DND-41 (cell line): ENCODE measurements around the gene TECPR1.

Experiments used
- ATAC-seq: fragments of 200-7000 bp; cut with Tn5 transposase; 3 replicates; pipeline ENCODE4 v1.9.1; 2021; ENCODE audit warnings: low read depth; ENCODE audit not compliant: insufficient read depth
- DNase-seq: peaks from one replicate; pipeline ENCODE4 v3.0.0-alpha.2; 2020
- H2AFZ ChIP-seq: 2 replicates; pipeline ENCODE4 v1.6.0; 2012; ENCODE audit warnings: low read depth, low read length
- H3K27ac ChIP-seq: 2 replicates; pipeline ENCODE4 v1.5.1; 2012; ENCODE audit warnings: low read length, inconsistent platforms
- H3K27me3 ChIP-seq: fragments of 200-600 bp; sonication (generic); 2 replicates; pipeline ENCODE4 v1.6.0; 2012; ENCODE audit warnings: low read length, mild to moderate bottlenecking, inconsistent platforms; ENCODE audit not compliant: insufficient read depth, poor library complexity
- H3K36me3 ChIP-seq: 2 replicates; pipeline ENCODE4 v1.5.1; 2012; ENCODE audit warnings: low read length, inconsistent platforms; ENCODE audit not compliant: insufficient read depth
- H3K4me1 ChIP-seq: 2 replicates; pipeline ENCODE4 v1.5.1; 2012; ENCODE audit warnings: mild to moderate bottlenecking, low read length; ENCODE audit not compliant: insufficient read depth
- H3K4me2 ChIP-seq: 2 replicates; pipeline ENCODE4 v1.6.0; 2012; ENCODE audit warnings: mild to moderate bottlenecking, moderate library complexity, low read length, inconsistent platforms; ENCODE audit not compliant: insufficient read depth
- H3K4me3 ChIP-seq, 2 experiments: fragments of 200-600 bp in 1 of 2; shearing (Covaris generic) in 1 of 2; 2 replicates each; pipeline ENCODE4 v1.5.1; 2012 to 2016; ENCODE audit warnings: inconsistent platforms in 2 of 2, low read length in 2 of 2, mild to moderate bottlenecking in 2 of 2, low read depth in 1 of 2, moderate library complexity in 1 of 2
- H3K79me2 ChIP-seq: 2 replicates; pipeline ENCODE4 v1.6.0; 2012; ENCODE audit warnings: low read length, inconsistent platforms; ENCODE audit not compliant: insufficient read depth
- H3K9ac ChIP-seq: 2 replicates; pipeline ENCODE4 v1.6.0; 2012; ENCODE audit warnings: low read depth, mild to moderate bottlenecking, inconsistent platforms, low read length, moderate library complexity
- H3K9me3 ChIP-seq: 2 replicates; pipeline ENCODE4 v1.5.1; 2012; ENCODE audit warnings: low read length, moderate library complexity, mild to moderate bottlenecking, inconsistent platforms; ENCODE audit not compliant: insufficient read depth, severe bottlenecking
- H4K20me1 ChIP-seq: 2 replicates; pipeline ENCODE4 v1.6.0; 2012; ENCODE audit warnings: low read length; ENCODE audit not compliant: insufficient read depth
- EZH2 ChIP-seq: IDR thresholded peaks from 3 replicates; pipeline ENCODE4 v1.6.1; 2012; ENCODE audit warnings: borderline replicate concordance, low read depth, mild to moderate bottlenecking, moderate library complexity, low read length, inconsistent platforms; ENCODE audit not compliant: severe bottlenecking
- TF ChIP-seq, protein P1 (sequence below): IDR thresholded peaks from 2 replicates; pipeline ENCODE4 v1.5.1; 2012; ENCODE audit warnings: borderline replicate concordance, low read length, moderate library complexity, mild to moderate bottlenecking; ENCODE audit not compliant: poor library complexity, severe bottlenecking; ENCODE audit errors: extremely low read depth

TECPR1 gene

DNA sequence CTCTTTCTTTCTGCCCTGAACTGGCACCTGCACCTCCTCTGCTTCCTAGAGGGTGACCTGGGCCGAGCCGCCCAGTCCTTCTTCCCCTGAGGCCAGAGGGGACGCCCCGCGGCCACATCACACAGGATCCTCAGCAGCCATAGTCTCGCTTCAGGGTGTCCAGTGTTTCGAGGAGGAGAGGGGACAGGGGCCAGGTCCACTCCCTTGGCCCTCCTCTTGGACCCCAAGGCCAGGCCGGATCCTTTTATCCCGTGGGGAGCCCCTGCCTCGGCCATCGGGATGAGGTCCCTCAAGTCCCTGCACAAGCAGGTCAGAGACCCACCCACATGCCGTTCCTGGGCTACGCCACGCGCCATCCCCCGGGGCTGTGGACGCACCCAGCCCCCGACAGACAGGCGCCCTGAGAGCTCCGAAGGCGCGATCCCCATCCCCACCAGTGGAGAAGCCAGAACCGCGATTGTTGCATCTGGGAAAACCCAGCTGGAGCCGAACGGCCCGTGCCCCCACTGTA, 37.2 kb downstream of the TECPR1 start:
- DNase-seq (no peak), ATAC-seq (no peak)
- Histone ChIP-seq H3K27me3 (no peaks in the 10 kb centered on the region), H3K9ac (no peak overlapping the region), H3K36me3 (peaks cover 8% of the 10 kb centered on the region), H3K9me3 (no peaks in the 10 kb centered on the region), H4K20me1 (peaks cover 5% of the 10 kb centered on the region; the same call in 1 of the 2 replicates), H3K4me1 (no peaks in the 10 kb centered on the region), H3K79me2 (no peaks in the 10 kb centered on the region), H2AFZ (no peak overlapping the region), H3K4me3 (no peak overlapping the region), H3K4me2 (no peak overlapping the region), H3K27ac (no peak overlapping the region)
- TF ChIP-seq, protein P1, sequence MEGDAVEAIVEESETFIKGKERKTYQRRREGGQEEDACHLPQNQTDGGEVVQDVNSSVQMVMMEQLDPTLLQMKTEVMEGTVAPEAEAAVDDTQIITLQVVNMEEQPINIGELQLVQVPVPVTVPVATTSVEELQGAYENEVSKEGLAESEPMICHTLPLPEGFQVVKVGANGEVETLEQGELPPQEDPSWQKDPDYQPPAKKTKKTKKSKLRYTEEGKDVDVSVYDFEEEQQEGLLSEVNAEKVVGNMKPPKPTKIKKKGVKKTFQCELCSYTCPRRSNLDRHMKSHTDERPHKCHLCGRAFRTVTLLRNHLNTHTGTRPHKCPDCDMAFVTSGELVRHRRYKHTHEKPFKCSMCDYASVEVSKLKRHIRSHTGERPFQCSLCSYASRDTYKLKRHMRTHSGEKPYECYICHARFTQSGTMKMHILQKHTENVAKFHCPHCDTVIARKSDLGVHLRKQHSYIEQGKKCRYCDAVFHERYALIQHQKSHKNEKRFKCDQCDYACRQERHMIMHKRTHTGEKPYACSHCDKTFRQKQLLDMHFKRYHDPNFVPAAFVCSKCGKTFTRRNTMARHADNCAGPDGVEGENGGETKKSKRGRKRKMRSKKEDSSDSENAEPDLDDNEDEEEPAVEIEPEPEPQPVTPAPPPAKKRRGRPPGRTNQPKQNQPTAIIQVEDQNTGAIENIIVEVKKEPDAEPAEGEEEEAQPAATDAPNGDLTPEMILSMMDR: no peak
- no peak for TF ChIP-seq EZH2

DNA sequence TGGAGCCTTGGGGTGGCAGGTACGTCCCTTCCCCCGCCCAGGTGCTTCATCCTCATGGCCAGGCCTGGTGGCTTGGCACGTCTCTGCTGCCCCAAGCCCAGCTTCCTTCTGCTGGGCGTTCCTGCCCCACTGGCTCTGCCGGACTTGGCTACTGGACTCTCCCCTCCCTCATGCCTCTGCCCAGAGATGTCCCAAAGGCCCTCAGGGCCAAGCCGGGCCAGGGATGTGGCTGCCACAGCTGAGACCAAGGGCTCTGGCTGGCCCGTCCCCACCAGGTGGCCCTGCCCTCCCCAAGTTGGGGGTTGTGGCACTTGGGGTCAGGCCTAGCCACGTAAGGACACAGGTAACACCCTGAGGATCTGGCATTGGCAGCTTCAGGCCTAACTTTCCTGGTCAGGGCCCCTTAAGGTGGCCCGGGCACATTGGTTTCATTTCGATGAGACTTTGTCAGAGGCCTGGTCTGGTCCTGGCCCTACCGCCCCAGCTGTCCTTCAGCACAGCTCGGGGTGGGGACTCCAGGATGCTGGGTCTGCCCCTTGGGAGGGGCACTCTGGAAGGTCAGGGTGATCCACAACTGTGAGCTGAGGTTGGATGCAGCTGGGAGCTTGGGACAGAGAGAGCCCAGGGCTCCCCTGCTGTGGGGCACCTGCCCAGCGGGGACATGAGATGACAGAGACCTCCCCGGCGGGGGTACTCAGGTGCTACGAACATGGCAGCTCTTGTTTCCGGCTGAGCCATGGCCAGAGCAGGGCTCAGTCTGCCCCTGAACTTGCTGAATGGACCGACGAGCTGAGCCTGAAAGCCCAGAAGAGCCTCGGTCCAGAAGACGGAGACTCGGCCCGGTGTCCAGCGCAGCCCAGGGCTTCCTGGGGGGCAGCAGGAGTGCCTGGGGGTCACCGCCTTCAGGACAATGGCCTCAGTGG, 37.9 kb downstream of the TECPR1 start:
- Histone ChIP-seq H3K4me1 (no peaks in the 10 kb centered on the region), H3K79me2 (no peaks in the 10 kb centered on the region), H4K20me1 (peaks cover 5% of the 10 kb centered on the region; the same call in 1 of the 2 replicates), H3K4me3 (no peak overlapping the region), H3K36me3 (peaks cover 8% of the 10 kb centered on the region), H3K27ac (no peak overlapping the region), H3K4me2 (no peak overlapping the region), H3K9me3 (no peaks in the 10 kb centered on the region), H3K9ac (no peak overlapping the region), H3K27me3 (no peaks in the 10 kb centered on the region), H2AFZ (no peak overlapping the region)
- DNase-seq: no peak
- TF ChIP-seq, protein P1: no peak
- no peak for TF ChIP-seq EZH2
- 0 out of 3 replicates have a peak, but pooled peaks have one; percentile 5 for ATAC-seq

GRCh38 chr7:98213296-98213887, 38.6 kb downstream of the TECPR1 start:
- TF ChIP-seq EZH2: no peak
- TF ChIP-seq, protein P1: no peak
- ATAC-seq: peak; percentile 37; the same call in 2 of the 3 replicates
- Histone ChIP-seq H3K9me3 (no peaks in the 10 kb centered on the region), H3K27me3 (no peaks in the 10 kb centered on the region), H4K20me1 (peaks cover 5% of the 10 kb centered on the region; the same call in 1 of the 2 replicates), H3K4me3 (no peak overlapping the region), H2AFZ (no peak overlapping the region), H3K4me2 (no peak overlapping the region), H3K27ac (no peak overlapping the region), H3K9ac (no peak overlapping the region), H3K36me3 (peaks cover 8% of the 10 kb centered on the region), H3K4me1 (no peaks in the 10 kb centered on the region), H3K79me2 (no peaks in the 10 kb centered on the region)
- no peak for DNase-seq
